Right lung (tissue), 5 donors: Measurements from ENCODE around the gene BTBD16. TPM values are rescaled to one million over a fixed set of nuclear protein-coding genes. Genes with fewer than 3 reads are reported as not detected.

ENCODE experiments used
- DNase-seq, 2 donors: peaks; one replicate each; pipeline ENCODE4 v3.0.0-alpha.2; 2013
- polyA plus RNA-seq, 5 donors: library from polyadenylated mRNA; unstranded; fragments of 120-200 nt; gene quantifications; one replicate each; pipeline versions ENCODE4 v1.2.1 to v1.2.3, GENCODE V29; 2013; ENCODE audit warnings: inconsistent platforms in 1 of 5, low replicate concordance in 1 of 5; ENCODE audit not compliant: insufficient read length in 5 of 5, insufficient read depth in 1 of 5

Gene BTBD16
- polyA plus RNA-seq, 5 donors, result 0.10 to 0.44 (median 0.11) TPM; not detected in 2

GRCh38 chr10:122273966-122274545, 3.0 kb downstream of the BTBD16 start:
- no peak for DNase-seq

GRCh38 chr10:122276611-122277208, 5.6 kb downstream of the BTBD16 start:
- no peak for DNase-seq

- no peak for DNase-seq
Measured at GRCh38 chr10:122277526-122278136, 6.5 kb downstream of the BTBD16 start.

GRCh38 chr10:122279725-122280141, 8.6 kb downstream of the BTBD16 start:
- DNase-seq, result no peak

GRCh38 chr10:122280156-122280555, 9.1 kb downstream of the BTBD16 start:
- no peak for DNase-seq

GRCh38 chr10:122281018-122281626, 10.0 kb downstream of the BTBD16 start:
- DNase-seq, result no peak

- no peak for DNase-seq
Measured at GRCh38 chr10:122281751-122282150, 10.7 kb downstream of the BTBD16 start.

- no peak for DNase-seq
Measured at GRCh38 chr10:122282253-122282671, 11.2 kb downstream of the BTBD16 start.

- DNase-seq, result no peak
Measured at GRCh38 chr10:122282909-122283308, 11.8 kb downstream of the BTBD16 start.

- no peak for DNase-seq
Measured at GRCh38 chr10:122285506-122286444, 14.7 kb downstream of the BTBD16 start.

GRCh38 chr10:122286867-122287266, 15.8 kb downstream of the BTBD16 start:
- no peak for DNase-seq

- no peak for DNase-seq
Measured at GRCh38 chr10:122287570-122287969, 16.5 kb downstream of the BTBD16 start.

- DNase-seq, result no peak
Measured at GRCh38 chr10:122288262-122288661, 17.2 kb downstream of the BTBD16 start.

GRCh38 chr10:122288917-122289316, 17.8 kb downstream of the BTBD16 start:
- DNase-seq, result no peak

- DNase-seq, result no peak
Measured at GRCh38 chr10:122290334-122290733, 19.2 kb downstream of the BTBD16 start.

GRCh38 chr10:122290833-122291532, 19.9 kb downstream of the BTBD16 start:
- DNase-seq, result no peak

GRCh38 chr10:122291739-122292138, 20.6 kb downstream of the BTBD16 start:
- no peak for DNase-seq

- no peak for DNase-seq
Measured at GRCh38 chr10:122292376-122292775, 21.3 kb downstream of the BTBD16 start.

- DNase-seq, result no peak
Measured at GRCh38 chr10:122293156-122293960, 22.3 kb downstream of the BTBD16 start.

GRCh38 chr10:122293961-122294380, 22.9 kb downstream of the BTBD16 start:
- DNase-seq, result no peak
